GM12878 (cell line): ENCODE results near the gene ASIC2. TPM values are rescaled to one million over a fixed set of nuclear protein-coding genes. Genes with fewer than 3 reads are reported as not detected.

Experiments used
- ATAC-seq: fragments of 200-7000 bp; cut with Tn5 transposase; 3 replicates; pipeline ENCODE4 v1.9.1; 2020; ENCODE audit warnings: mild to moderate bottlenecking, moderate library complexity
- BruUV-seq: library from RNA; stranded (reverse); fragments of 400-500 nt; replicated peaks from 2 replicates; lab custom pipeline; 2021; lab: Mats Ljungman, UMichigan
- CTCF ChIA-PET: fragments of 300-600 bp; sonication (Branson Sonifier 250); formaldehyde crosslinking; extraction: SDS; loops from one replicate; lab custom pipeline; 2021; ENCODE audit warnings: inconsistent platforms; lab: Yijun Ruan, JAX
- POLR2A ChIA-PET: fragments of 350-600 bp; formaldehyde crosslinking; extraction: SDS; loops from one replicate; lab custom pipeline; 2021; ENCODE audit warnings: inconsistent platforms; lab: Charles Lee
- RAD21 ChIA-PET: fragments of 300-600 bp; sonication (Branson Sonifier 250); formaldehyde crosslinking; loops from one replicate; lab custom pipeline; 2023; ENCODE audit warnings: antibody characterized with exemption; ENCODE audit not compliant: unreplicated experiment; lab: Charles Lee
- SMC1A ChIA-PET: fragments of 300-600 bp; sonication (Branson Sonifier 250); formaldehyde crosslinking; loops from one replicate; lab custom pipeline; 2023; ENCODE audit not compliant: unreplicated experiment, uncharacterized antibody; lab: Charles Lee
- DNase-seq: peaks from one replicate; pipeline ENCODE4 v3.0.0-alpha.2; 2011; ENCODE audit warnings: low read depth, low spot score
- FAIRE-seq: peaks from 3 replicates; lab custom pipeline; 2011; peaks lifted over from hg19 to GRCh38; lab: Jason Lieb, UNC
- H2AFZ ChIP-seq: 2 replicates; pipeline ENCODE4 v1.6.0; 2011; ENCODE audit warnings: low read depth, low read length, control low read depth; ENCODE audit not compliant: control insufficient read depth
- H3K27ac ChIP-seq: 2 replicates; pipeline ENCODE4 v1.5.1; 2011; ENCODE audit warnings: control low read depth; ENCODE audit not compliant: control insufficient read depth, insufficient read depth
- H3K27me3 ChIP-seq, 2 experiments: replicated peaks in 1 of 2; 2 replicates each; pipeline versions ENCODE4 v1.6.0 to v1.6.1; 2011; ENCODE audit warnings: low read length in 1 of 2; ENCODE audit not compliant: control insufficient read depth in 2 of 2, insufficient read depth in 2 of 2
- H3K36me3 ChIP-seq, 2 experiments: 2 replicates each; pipeline ENCODE4 v1.5.1; 2011; ENCODE audit warnings: low read length in 1 of 2; ENCODE audit not compliant: control insufficient read depth in 2 of 2, insufficient read depth in 2 of 2
- H3K4me1 ChIP-seq: 2 replicates; pipeline ENCODE4 v1.6.1; 2011; ENCODE audit warnings: mild to moderate bottlenecking, low read length, moderate library complexity, mixed read lengths; ENCODE audit not compliant: control insufficient read depth, insufficient read depth
- H3K4me2 ChIP-seq: 2 replicates; pipeline ENCODE4 v1.6.0; 2011; ENCODE audit warnings: control low read depth; ENCODE audit not compliant: control insufficient read depth, insufficient read depth
- H3K4me3 ChIP-seq: fragments of 200-600 bp; sonication (generic); 2 replicates; pipeline ENCODE4 v1.5.1; 2016
- H3K79me2 ChIP-seq: 2 replicates; pipeline ENCODE4 v1.6.0; 2011; ENCODE audit warnings: low read length; ENCODE audit not compliant: control insufficient read depth, insufficient read depth
- H3K9ac ChIP-seq: 2 replicates; pipeline ENCODE4 v1.8.0; 2011; ENCODE audit warnings: low read length, control low read depth, mixed read lengths; ENCODE audit not compliant: control insufficient read depth, insufficient read depth
- H3K9me3 ChIP-seq: replicated peaks from 3 replicates; pipeline ENCODE4 v1.5.1; 2011; ENCODE audit warnings: mild to moderate bottlenecking, low read length; ENCODE audit not compliant: control insufficient read depth, insufficient read depth
- H4K20me1 ChIP-seq: 2 replicates; pipeline ENCODE4 v1.6.0; 2011; ENCODE audit not compliant: control insufficient read depth, insufficient read depth
- BACH1 ChIP-seq: fragments of 450-650 bp; IDR thresholded peaks from 2 replicates; pipeline ENCODE4 v1.6.1; 2017; ENCODE audit warnings: mild to moderate bottlenecking, borderline replicate concordance
- CHD4 ChIP-seq: fragments of 200-600 bp; sonication (generic); IDR thresholded peaks from 2 replicates; pipeline ENCODE4 v1.6.1; 2016; ENCODE audit warnings: mild to moderate bottlenecking
- ETV6 ChIP-seq, 2 experiments: fragments of 450-650 bp in 1 of 2; IDR thresholded peaks in 1 of 2; conservative IDR thresholded peaks in 1 of 2; 2 replicates each; pipeline ENCODE4 v1.6.1; 2014; ENCODE audit warnings: antibody characterized with exemption in 1 of 2, borderline replicate concordance in 1 of 2, low read depth in 1 of 2, mild to moderate bottlenecking in 1 of 2, moderate library complexity in 1 of 2
- HDAC2 ChIP-seq: fragments of 200-600 bp; sonication (generic); IDR thresholded peaks from 2 replicates; pipeline ENCODE4 v1.6.1; 2017
- IKZF2 ChIP-seq, 2 experiments: fragments of 450-650 bp; IDR thresholded peaks; 2 replicates each; pipeline ENCODE4 v1.6.1; 2017; ENCODE audit warnings: mild to moderate bottlenecking in 2 of 2, moderate library complexity in 2 of 2
- IRF4 ChIP-seq: IDR thresholded peaks from 2 replicates; pipeline ENCODE4 v1.6.1; 2011; ENCODE audit warnings: low read depth, low read length
- POLR2A ChIP-seq: IDR thresholded peaks from 2 replicates; pipeline ENCODE4 v1.6.1; 2011; ENCODE audit warnings: low read depth, mild to moderate bottlenecking, low read length
- SMARCA5 ChIP-seq: fragments of 450-650 bp; IDR thresholded peaks from 2 replicates; pipeline ENCODE4 v1.6.1; 2017; ENCODE audit warnings: mild to moderate bottlenecking
- SMC3 ChIP-seq: IDR thresholded peaks from 2 replicates; pipeline ENCODE4 v1.6.1; 2011; ENCODE audit warnings: low read length, improper control_type of control experiment, borderline replicate concordance
- SREBF1 ChIP-seq: IDR thresholded peaks from 2 replicates; pipeline ENCODE4 v1.6.1; 2012; ENCODE audit warnings: mild to moderate bottlenecking, low read length
- SREBF2 ChIP-seq: IDR thresholded peaks from 2 replicates; pipeline ENCODE4 v1.6.1; 2012; ENCODE audit warnings: mild to moderate bottlenecking, low read length
- SRF ChIP-seq, 2 experiments: IDR thresholded peaks; 2 replicates each; pipeline ENCODE4 v1.6.1; 2011; ENCODE audit warnings: low read depth in 2 of 2, low read length in 2 of 2, mild to moderate bottlenecking in 1 of 2, moderate library complexity in 1 of 2
- SUZ12 ChIP-seq: fragments of 200-600 bp; sonication (generic); IDR thresholded peaks from one replicate; pipeline ENCODE4 v1.6.1; 2018; ENCODE audit warnings: antibody characterized with exemption, mild to moderate bottlenecking; ENCODE audit not compliant: unreplicated experiment
- TCF12 ChIP-seq: IDR thresholded peaks from 2 replicates; pipeline ENCODE4 v1.6.1; 2011; ENCODE audit warnings: low read depth, mild to moderate bottlenecking, low read length
- ZNF622 ChIP-seq: fragments of 450-650 bp; IDR thresholded peaks from 2 replicates; pipeline ENCODE4 v1.6.1; 2017; ENCODE audit warnings: mild to moderate bottlenecking, inconsistent platforms
- WGBS: methylation state at CpG from one replicate; pipeline ENCODE4 v1.1.6; 2016; ENCODE audit warnings: low lambda C conversion rate; ENCODE audit not compliant: insufficient replicate concordance, insufficient coverage; ENCODE audit errors: missing lambda C conversion rate; 5-methylcytosine and 5-hydroxymethylcytosine counted together
- in situ Hi-C: fragments of 300-500 bp; cut with MboI; formaldehyde crosslinking; loops from 9 replicates; pipeline ENCODE4 v1.14.3; 2018; ENCODE audit warnings: mixed read lengths
- intact Hi-C: fragments of 100-400 bp; cut with micrococcal nuclease; formaldehyde crosslinking; loops from one replicate; pipeline ENCODE4 v1.14.2; 2022; ENCODE audit not compliant: unreplicated experiment
- polyA plus RNA-seq, 11 experiments: library from polyadenylated mRNA; depleted of rRNA in 4 of 11; unstranded in 6 of 11; stranded (reverse) in 5 of 11; fragments of >200 nt; fragmentation: Nextera tagmentation in 4 of 11; fragmentation: Illumina TruSeq in 1 of 11; extraction: Ambion mirVana in 4 of 11; extraction: Trizol in 1 of 11; gene quantifications; 1 replicate in 1 of 11; 2 replicates in 10 of 11; pipeline versions ENCODE4 v1.2.1 to v1.2.3, GENCODE V29; 2011 to 2016; ENCODE audit warnings: inconsistent platforms in 2 of 11, missing spikeins in 2 of 11, low read depth in 1 of 11
- total RNA-seq, 4 experiments: library from RNA; depleted of rRNA in 3 of 4; stranded (reverse); fragments of >200 nt in 3 of 4; fragmentation: Illumina TruSeq in 1 of 4; extraction: Trizol in 1 of 4; gene quantifications; 2 replicates each; pipeline versions ENCODE4 v1.2.1 to v1.2.3, GENCODE V29; 2013 to 2021
- TF ChIP-seq, protein P1 (sequence below), 3 experiments: IDR thresholded peaks in 2 of 3; conservative IDR thresholded peaks in 1 of 3; 2 replicates each; pipeline ENCODE4 v1.5.1; 2011; ENCODE audit warnings: low read depth in 3 of 3, low read length in 3 of 3, mild to moderate bottlenecking in 3 of 3, control low read depth in 2 of 3, moderate library complexity in 2 of 3, inconsistent platforms in 1 of 3, mixed read lengths in 1 of 3; ENCODE audit not compliant: control insufficient read depth in 2 of 3, insufficient read depth in 1 of 3; ENCODE audit errors: extremely low read depth in 1 of 3

ASIC2 gene
- total and polyA plus RNA-seq, 10 of the 15 experiments (the other 5 are each of a cell fraction or from before 2014, with no cell fraction given), result not detected

DNA sequence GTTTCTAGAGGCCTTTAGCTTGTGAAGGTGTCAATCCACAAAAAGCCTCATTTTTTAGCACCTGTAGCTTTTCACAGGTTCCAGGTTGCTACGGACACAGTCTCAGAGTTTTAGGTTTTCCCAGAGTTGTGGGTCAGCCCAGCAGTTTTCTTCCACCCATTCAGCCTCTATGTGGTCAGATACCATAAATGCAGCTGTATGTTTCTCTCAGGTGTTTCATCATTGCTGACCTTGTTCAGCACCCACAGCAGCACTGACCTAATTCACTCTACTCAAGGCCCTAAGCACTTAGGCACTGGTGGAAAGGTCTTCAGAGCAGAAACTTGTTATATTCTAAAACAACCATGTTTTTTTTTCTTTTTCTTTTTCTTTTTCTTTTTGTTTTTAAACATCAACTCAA is 316.5 kb downstream of the ASIC2 start:
- no peak for ATAC-seq
- WGBS, result 79% methylated on average over 1 of the region's 1 CpG
- Histone ChIP-seq H3K9ac (no peak overlapping the region), H3K27ac (no peak overlapping the region), H3K4me3 (no peak overlapping the region), H4K20me1 (no peaks in the 10 kb centered on the region), H3K27me3 (no peaks in the 10 kb centered on the region), H3K4me1 (no peaks in the 10 kb centered on the region), H3K79me2 (no peaks in the 10 kb centered on the region), H3K9me3 (no peaks in the 10 kb centered on the region; the same call in 2 of the 3 replicates), H2AFZ (no peak overlapping the region), H3K36me3 (no peaks in the 10 kb centered on the region), H3K4me2 (no peak overlapping the region)
- no peak for DNase-seq
- TF ChIP-seq, protein P1, sequence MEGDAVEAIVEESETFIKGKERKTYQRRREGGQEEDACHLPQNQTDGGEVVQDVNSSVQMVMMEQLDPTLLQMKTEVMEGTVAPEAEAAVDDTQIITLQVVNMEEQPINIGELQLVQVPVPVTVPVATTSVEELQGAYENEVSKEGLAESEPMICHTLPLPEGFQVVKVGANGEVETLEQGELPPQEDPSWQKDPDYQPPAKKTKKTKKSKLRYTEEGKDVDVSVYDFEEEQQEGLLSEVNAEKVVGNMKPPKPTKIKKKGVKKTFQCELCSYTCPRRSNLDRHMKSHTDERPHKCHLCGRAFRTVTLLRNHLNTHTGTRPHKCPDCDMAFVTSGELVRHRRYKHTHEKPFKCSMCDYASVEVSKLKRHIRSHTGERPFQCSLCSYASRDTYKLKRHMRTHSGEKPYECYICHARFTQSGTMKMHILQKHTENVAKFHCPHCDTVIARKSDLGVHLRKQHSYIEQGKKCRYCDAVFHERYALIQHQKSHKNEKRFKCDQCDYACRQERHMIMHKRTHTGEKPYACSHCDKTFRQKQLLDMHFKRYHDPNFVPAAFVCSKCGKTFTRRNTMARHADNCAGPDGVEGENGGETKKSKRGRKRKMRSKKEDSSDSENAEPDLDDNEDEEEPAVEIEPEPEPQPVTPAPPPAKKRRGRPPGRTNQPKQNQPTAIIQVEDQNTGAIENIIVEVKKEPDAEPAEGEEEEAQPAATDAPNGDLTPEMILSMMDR (IDR thresholded peaks at IDR 0.05 in 2 of 3, conservative IDR thresholded peaks at IDR 0.05 in 1 of 3; ENCODE audit: control insufficient read depth in 2 of 3, extremely low read depth in 1 of 3, insufficient read depth in 1 of 3, low read depth in 3 of 3, low read length in 3 of 3), result no peak
- ChIA-PET CTCF (interaction anchor here (1.3 to 1.4 kb wide), 2 partner anchors 21 to 36 kb away, joined by 3 to 7 read pairs; no protein-coding TSS in a partner anchor), SMC1A (no interaction called here), POLR2A (no interaction called here), RAD21 (no interaction called here)
- no TSS peak for BruUV-seq
- no peak for FAIRE-seq
- in situ Hi-C loops (no loop called here), intact Hi-C loops (no loop called here)

- FAIRE-seq (no peak), DNase-seq (no peak), ATAC-seq (no peak)
- ChIA-PET POLR2A (interaction anchor here (0.5 to 0.7 kb wide), 2 partner anchors 57 to 98 kb away, joined by 3 to 4 read pairs; no protein-coding TSS in a partner anchor), CTCF (interaction anchor here (0.9 to 1.4 kb wide), 3 partner anchors 19 to 35 kb away, joined by 3 to 7 read pairs (median 4); no protein-coding TSS in a partner anchor), SMC1A (interaction anchor here (1.3 kb wide), 1 partner anchor 9 kb away, joined by 4 read pairs; no protein-coding TSS in a partner anchor), RAD21 (no interaction called here)
- H3K4me1 ChIP-seq, result 0 out of 2 replicates have a peak, but pooled peaks cover 2% of the 10 kb centered on the region
- intact Hi-C loops (no loop called here), in situ Hi-C loops (no loop called here)
- H3K27ac ChIP-seq, result no peak overlapping the region
- H2AFZ ChIP-seq, result no peak overlapping the region
- H3K27me3 ChIP-seq, result no peaks in the 10 kb centered on the region
- no TSS peak for BruUV-seq
- H3K4me2 ChIP-seq, result no peak overlapping the region
- no peaks in the 10 kb centered on the region for H4K20me1 ChIP-seq
- H3K9me3 ChIP-seq, result no peaks in the 10 kb centered on the region; the same call in 2 of the 3 replicates
- no peak overlapping the region for H3K9ac ChIP-seq
- H3K79me2 ChIP-seq, result no peaks in the 10 kb centered on the region
- no peaks in the 10 kb centered on the region for H3K36me3 ChIP-seq
- no peak overlapping the region for H3K4me3 ChIP-seq
- 71% methylated on average over 4 of the region's 4 CpGs for WGBS
- TF ChIP-seq SMC3 (no peak), POLR2A (no peak), SREBF1 (no peak), IRF4 (no peak), SRF (IDR thresholded peaks at IDR 0.05; ENCODE audit: low read depth in 2 of 2, low read length in 2 of 2) (no peak), SREBF2 (no peak), ETV6 (conservative IDR thresholded peaks at IDR 0.05 in 1 of 2, IDR thresholded peaks at IDR 0.05 in 1 of 2; ENCODE audit: borderline replicate concordance in 1 of 2, low read depth in 1 of 2) (no peak), ZNF622 (no peak), CHD4 (no peak), SUZ12 (no peak), SMARCA5 (no peak), IKZF2 (IDR thresholded peaks at IDR 0.05) (no peak), BACH1 (no peak), HDAC2 (no peak), TCF12 (no peak)
Measured at GRCh38 chr17:32976131-32976530, 317.0 kb downstream of the ASIC2 start.
